ENCODE data around the gene NPAT. TPM values are rescaled to one million over a fixed set of nuclear protein-coding genes. Genes with fewer than 3 reads are reported as not detected.

NPAT gene
- total RNA-seq, 1 donor from 2014 or later, result 16.7 TPM

DNA sequence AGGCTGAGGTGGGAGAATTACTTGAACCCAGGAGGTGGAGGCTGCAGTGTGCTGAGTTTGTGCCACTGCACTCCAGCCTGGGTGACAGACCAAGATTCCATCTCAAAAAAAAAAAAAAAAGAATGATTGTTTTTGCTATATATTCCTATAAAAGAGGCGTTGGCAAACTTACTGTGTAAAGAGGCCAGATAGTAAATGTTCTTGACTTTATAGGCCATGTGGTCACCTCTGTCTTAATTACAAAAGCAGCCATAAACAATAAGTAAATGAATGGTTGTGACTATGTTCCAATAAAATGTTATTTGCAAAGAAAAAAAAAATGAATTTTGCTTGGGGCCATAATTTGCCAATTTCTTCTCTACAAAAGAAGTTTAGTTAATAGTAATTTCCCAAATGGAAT, 12.8 kb upstream of the NPAT start:
- Histone ChIP-seq H3K4me3 (no peak overlapping the region), H3K9me3 (no peaks in the 10 kb centered on the region), H3K4me1 (peaks cover 16% of the 10 kb centered on the region), H3K36me3 (peaks cover 71% of the 10 kb centered on the region), H3K27ac (no peak overlapping the region), H3K27me3 (ENCODE audit: low read depth) (no peaks in the 10 kb centered on the region)
- intact Hi-C loops (cut with DNase I), result no loop called here
- DNase-seq (no peak), ATAC-seq (no peak)
- TF ChIP-seq, protein P1, sequence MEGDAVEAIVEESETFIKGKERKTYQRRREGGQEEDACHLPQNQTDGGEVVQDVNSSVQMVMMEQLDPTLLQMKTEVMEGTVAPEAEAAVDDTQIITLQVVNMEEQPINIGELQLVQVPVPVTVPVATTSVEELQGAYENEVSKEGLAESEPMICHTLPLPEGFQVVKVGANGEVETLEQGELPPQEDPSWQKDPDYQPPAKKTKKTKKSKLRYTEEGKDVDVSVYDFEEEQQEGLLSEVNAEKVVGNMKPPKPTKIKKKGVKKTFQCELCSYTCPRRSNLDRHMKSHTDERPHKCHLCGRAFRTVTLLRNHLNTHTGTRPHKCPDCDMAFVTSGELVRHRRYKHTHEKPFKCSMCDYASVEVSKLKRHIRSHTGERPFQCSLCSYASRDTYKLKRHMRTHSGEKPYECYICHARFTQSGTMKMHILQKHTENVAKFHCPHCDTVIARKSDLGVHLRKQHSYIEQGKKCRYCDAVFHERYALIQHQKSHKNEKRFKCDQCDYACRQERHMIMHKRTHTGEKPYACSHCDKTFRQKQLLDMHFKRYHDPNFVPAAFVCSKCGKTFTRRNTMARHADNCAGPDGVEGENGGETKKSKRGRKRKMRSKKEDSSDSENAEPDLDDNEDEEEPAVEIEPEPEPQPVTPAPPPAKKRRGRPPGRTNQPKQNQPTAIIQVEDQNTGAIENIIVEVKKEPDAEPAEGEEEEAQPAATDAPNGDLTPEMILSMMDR (IDR thresholded peaks at IDR 0.05), result no peak

DNA sequence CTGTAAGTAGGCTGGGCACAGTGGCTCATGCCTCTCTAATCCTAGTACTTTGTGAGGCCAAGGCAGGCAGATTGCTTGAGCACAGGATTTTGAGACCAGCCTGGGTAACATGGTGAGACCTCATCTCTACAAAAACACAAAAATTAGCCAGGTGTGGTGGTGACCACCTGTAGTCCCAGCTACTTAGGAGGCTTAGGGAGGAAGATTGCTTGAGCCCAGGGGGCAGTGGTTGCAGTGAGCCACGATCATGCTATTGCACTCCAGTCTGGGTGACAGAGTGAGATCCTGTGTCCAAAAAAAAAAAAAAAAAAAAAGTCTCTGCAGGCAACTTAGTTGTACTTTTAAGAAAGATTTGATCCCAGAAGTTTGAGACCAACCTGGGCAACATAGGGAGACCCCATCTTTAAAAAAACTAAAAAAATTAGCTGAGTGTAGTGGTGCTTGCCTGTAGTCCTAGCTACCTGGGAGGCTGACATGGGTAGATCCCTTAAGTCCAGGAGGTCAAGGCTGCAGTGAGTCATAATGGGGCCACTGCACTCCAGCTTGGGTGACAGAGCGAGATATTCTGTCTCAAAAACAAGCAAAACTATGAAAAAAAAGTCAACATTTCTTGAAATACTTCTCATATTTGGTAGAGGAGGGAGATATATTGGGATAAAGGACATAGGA, 11.0 kb upstream of the NPAT start:
- Histone ChIP-seq H3K4me1 (peaks cover 16% of the 10 kb centered on the region), H3K9me3 (no peaks in the 10 kb centered on the region), H3K36me3 (peaks cover 76% of the 10 kb centered on the region), H3K4me3 (no peak overlapping the region), H3K27ac (no peak overlapping the region), H3K27me3 (ENCODE audit: low read depth) (no peaks in the 10 kb centered on the region)
- intact Hi-C loops (cut with DNase I), result no loop called here
- TF ChIP-seq, protein P1 (IDR thresholded peaks at IDR 0.05), result no peak
- DNase-seq, result no peak
- ATAC-seq, result no peak

DNA sequence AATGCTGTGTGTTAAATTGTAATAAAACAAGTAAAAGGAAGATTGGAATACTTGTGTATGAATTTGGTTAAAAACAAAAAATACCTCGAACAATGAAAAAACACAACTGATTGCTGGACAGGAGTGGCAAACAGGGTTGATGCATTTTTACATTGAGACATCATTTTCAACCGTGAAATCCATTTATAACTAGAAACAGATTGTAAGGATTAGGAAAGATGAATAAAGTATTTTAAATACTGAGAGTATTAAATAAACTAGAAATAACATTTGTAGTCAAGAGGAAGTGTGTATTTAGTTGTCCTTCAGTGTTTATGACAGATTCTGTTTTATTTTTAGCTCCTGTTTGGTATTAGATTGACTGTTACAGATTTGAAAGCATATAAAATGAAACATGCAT, 5.8 kb upstream of the NPAT start:
- ATAC-seq (no peak), DNase-seq (no peak)
- peaks cover 31% of the 10 kb centered on the region for H3K4me1 ChIP-seq
- H3K9me3 ChIP-seq, result no peaks in the 10 kb centered on the region
- intact Hi-C loops (cut with DNase I), result no loop called here
- H3K27me3 ChIP-seq (ENCODE audit: low read depth), result no peaks in the 10 kb centered on the region
- H3K27ac ChIP-seq, result no peak overlapping the region
- no peak overlapping the region for H3K4me3 ChIP-seq
- peaks cover 59% of the 10 kb centered on the region for H3K36me3 ChIP-seq
- TF ChIP-seq, protein P1 (IDR thresholded peaks at IDR 0.05), result no peak

DNA sequence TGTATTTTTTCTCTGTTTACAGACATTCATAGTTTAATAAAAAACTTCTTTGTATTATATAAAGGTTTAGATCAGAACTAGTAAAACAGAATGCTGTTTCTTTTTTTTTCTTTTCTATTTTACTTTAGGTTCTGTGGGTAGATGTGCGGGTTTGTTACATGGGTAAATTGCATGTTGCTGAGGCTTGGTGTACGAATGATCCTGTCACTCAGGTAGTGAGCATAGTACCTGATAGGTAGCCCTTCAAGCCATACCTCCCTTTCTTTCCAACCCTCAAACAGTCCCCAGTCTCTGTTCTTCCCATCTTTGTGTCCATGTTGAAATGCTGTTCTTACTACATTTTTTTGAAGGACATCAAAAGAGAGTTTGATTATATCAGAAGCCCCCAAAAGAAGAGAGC, 3.6 kb upstream of the NPAT start:
- H3K4me1 ChIP-seq, result peaks cover 36% of the 10 kb centered on the region
- peaks cover 37% of the 10 kb centered on the region for H3K36me3 ChIP-seq
- H3K27me3 ChIP-seq (ENCODE audit: low read depth), result no peaks in the 10 kb centered on the region
- no peak for ATAC-seq
- DNase-seq, result no peak
- TF ChIP-seq, protein P1 (IDR thresholded peaks at IDR 0.05), result no peak
- peak overlapping the region; percentile 71 for H3K27ac ChIP-seq
- intact Hi-C loops (cut with DNase I), result no loop called here
- peak overlapping the region; percentile 80 for H3K4me3 ChIP-seq
- no peaks in the 10 kb centered on the region for H3K9me3 ChIP-seq

DNA sequence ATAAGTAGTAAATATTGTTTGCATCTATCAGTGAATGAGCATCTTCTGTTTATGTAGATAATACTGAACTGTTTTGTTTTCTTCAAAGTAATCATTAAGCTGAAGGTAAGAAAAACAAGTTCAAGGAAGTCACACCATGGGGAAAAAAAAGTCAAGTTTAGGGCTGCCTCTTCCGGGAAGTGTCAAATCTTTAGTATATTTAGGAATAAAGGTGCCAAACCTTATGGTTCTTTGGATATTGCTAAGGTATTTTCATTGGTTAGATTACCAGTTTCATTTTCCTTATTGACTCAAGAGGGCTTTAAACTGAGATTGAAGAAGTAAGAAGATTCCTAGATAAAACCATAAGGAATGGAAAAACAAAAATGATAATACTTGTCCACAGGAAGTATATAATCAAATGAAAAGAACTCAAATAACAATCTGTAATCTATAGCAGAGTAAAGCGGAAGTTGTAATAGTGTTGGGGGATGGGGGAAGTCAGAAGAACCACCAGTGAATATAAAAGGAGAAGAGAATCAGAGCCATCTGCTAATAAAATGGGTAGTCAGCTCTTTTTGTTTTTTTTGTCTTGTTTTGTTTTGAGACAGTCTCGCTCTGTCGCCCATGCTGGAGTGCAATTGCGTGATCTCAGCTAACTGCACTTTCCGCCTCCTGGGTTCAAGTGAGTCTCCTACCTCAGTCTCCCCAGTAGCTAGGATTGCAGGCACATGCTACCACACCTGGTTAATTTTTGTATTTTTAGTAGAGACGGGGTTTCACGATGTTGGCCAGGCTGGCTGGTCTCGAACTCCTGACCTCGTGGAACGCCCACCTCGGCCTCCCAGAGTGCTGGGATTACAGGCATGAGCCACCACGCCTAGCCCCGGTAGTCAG, 2.7 kb upstream of the NPAT start:
- TF ChIP-seq, protein P1 (IDR thresholded peaks at IDR 0.05), result no peak
- no peaks in the 10 kb centered on the region for H3K9me3 ChIP-seq
- peak overlapping the region; percentile 80 for H3K4me3 ChIP-seq
- H3K27me3 ChIP-seq (ENCODE audit: low read depth), result no peaks in the 10 kb centered on the region
- peak overlapping the region; percentile 71 for H3K27ac ChIP-seq
- peaks cover 28% of the 10 kb centered on the region for H3K36me3 ChIP-seq
- ATAC-seq (no peak), DNase-seq (no peak)
- intact Hi-C loops (cut with DNase I), result no loop called here
- H3K4me1 ChIP-seq, result peaks cover 45% of the 10 kb centered on the region
